Skeletal muscle satellite cell (primary cell): ENCODE measurements around the gene CCDC107. TPM values are rescaled to one million over a fixed set of nuclear protein-coding genes. Genes with fewer than 3 reads are reported as not detected.
"Not testable (repeated sequence)": the region's sequence is repeated elsewhere in the genome, so short reads cannot be mapped to it uniquely, and the experiment has no call there.

ENCODE experiments used
- H3K27me3 ChIP-seq: 2 replicates; pipeline ENCODE4 v1.7.0; 2013; ENCODE audit warnings: low read length; ENCODE audit not compliant: control insufficient read depth, insufficient read depth
- H3K36me3 ChIP-seq: 2 replicates; pipeline ENCODE4 v1.7.0; 2013; ENCODE audit warnings: mild to moderate bottlenecking, control low read depth, low read length; ENCODE audit not compliant: insufficient read depth
- H3K4me1 ChIP-seq: 2 replicates; pipeline ENCODE4 v1.7.0; 2013; ENCODE audit warnings: low read length; ENCODE audit not compliant: control insufficient read depth, insufficient read depth
- H3K4me2 ChIP-seq: 2 replicates; pipeline ENCODE4 v1.7.0; 2013; ENCODE audit warnings: mild to moderate bottlenecking, low read length
- H3K4me3 ChIP-seq: 2 replicates; pipeline ENCODE4 v1.7.0; 2013; ENCODE audit warnings: low read length
- H3K9ac ChIP-seq: 2 replicates; pipeline ENCODE4 v1.7.0; 2013; ENCODE audit warnings: mild to moderate bottlenecking, low read depth, low read length, moderate library complexity
- H3K9me3 ChIP-seq: replicated peaks from 2 replicates; pipeline ENCODE4 v1.7.0; 2013; ENCODE audit warnings: mild to moderate bottlenecking, control low read depth, low read length
- total RNA-seq: library from RNA; depleted of rRNA; stranded (reverse); fragments of >200 nt; gene quantifications from 2 replicates; pipeline ENCODE4 v1.2.3, GENCODE V29; 2012; rRNA removed

Gene CCDC107
- 10.9 and 16.6 TPM in 2 replicates for total RNA-seq

- H3K4me1 ChIP-seq: peaks cover 24% of the 10 kb centered on the region
- no peaks in the 10 kb centered on the region for H3K27me3 ChIP-seq
- peak within 1 kb of the TSS; percentile 91 for H3K4me3 ChIP-seq
- H3K4me2 ChIP-seq: peak within 1 kb of the TSS; percentile 83
- peak within 1 kb of the TSS; percentile 93 for H3K9ac ChIP-seq
- no peaks in the 10 kb centered on the region for H3K9me3 ChIP-seq
- H3K36me3 ChIP-seq: peaks cover 16% of the 10 kb centered on the region
Measured at GRCh38 chr9:35658137-35658967, at the start of gene CCDC107. CCDC107 (plus strand) TSS chr9:35658292; CDS start chr9:35658380, 88 bp downstream.

- peak overlapping the region; percentile 6 for H3K4me2 ChIP-seq
- H3K36me3 ChIP-seq: peaks cover 27% of the 10 kb centered on the region
- H3K9ac ChIP-seq: peak overlapping the region; percentile 14
- no peaks in the 10 kb centered on the region for H3K9me3 ChIP-seq
- peaks cover 38% of the 10 kb centered on the region for H3K4me1 ChIP-seq
- H3K4me3 ChIP-seq: no peak overlapping the region
- H3K27me3 ChIP-seq: no peaks in the 10 kb centered on the region
Measured at GRCh38 chr9:35609001-35609819, 48.9 kb upstream of the CCDC107 start.

GRCh38 chr9:35609820-35610163 lies 48.3 kb upstream of the CCDC107 start:
- Histone ChIP-seq H3K36me3 (peaks cover 27% of the 10 kb centered on the region), H3K4me3 (no peak overlapping the region), H3K9me3 (no peaks in the 10 kb centered on the region), H3K4me2 (peak overlapping the region; percentile 6), H3K9ac (peak overlapping the region; percentile 3), H3K27me3 (no peaks in the 10 kb centered on the region), H3K4me1 (peaks cover 32% of the 10 kb centered on the region)

GRCh38 chr9:35611230-35611797 lies 46.8 kb upstream of the CCDC107 start:
- H3K4me1 ChIP-seq: peaks cover 25% of the 10 kb centered on the region
- no peak overlapping the region for H3K4me2 ChIP-seq
- no peaks in the 10 kb centered on the region for H3K9me3 ChIP-seq
- peaks cover 27% of the 10 kb centered on the region for H3K36me3 ChIP-seq
- H3K4me3 ChIP-seq: no peak overlapping the region
- peaks cover 6% of the 10 kb centered on the region for H3K27me3 ChIP-seq
- H3K9ac ChIP-seq: no peak overlapping the region

GRCh38 chr9:35612066-35612465 lies 46.0 kb upstream of the CCDC107 start:
- H3K4me3 ChIP-seq, H3K4me2 ChIP-seq, H3K9me3 ChIP-seq, H3K9ac ChIP-seq: not testable (repeated sequence)
- Histone ChIP-seq H3K27me3 (peaks cover 11% of the 10 kb centered on the region), H3K36me3 (peaks cover 27% of the 10 kb centered on the region), H3K4me1 (peaks cover 20% of the 10 kb centered on the region)

GRCh38 chr9:35612843-35613242 lies 45.2 kb upstream of the CCDC107 start:
- Histone ChIP-seq H3K36me3 (peaks cover 22% of the 10 kb centered on the region), H3K4me3 (no peak overlapping the region), H3K9me3 (no peaks in the 10 kb centered on the region), H3K9ac (no peak overlapping the region), H3K27me3 (peaks cover 18% of the 10 kb centered on the region), H3K4me2 (no peak overlapping the region), H3K4me1 (peaks cover 24% of the 10 kb centered on the region)

- Histone ChIP-seq H3K9me3 (no peaks in the 10 kb centered on the region), H3K4me2 (no peak overlapping the region), H3K27me3 (peaks cover 19% of the 10 kb centered on the region), H3K36me3 (no peaks in the 10 kb centered on the region), H3K4me3 (no peak overlapping the region), H3K9ac (no peak overlapping the region), H3K4me1 (peaks cover 11% of the 10 kb centered on the region)
Measured at GRCh38 chr9:35615981-35616680, 42.0 kb upstream of the CCDC107 start.

- H3K4me3 ChIP-seq: peak overlapping the region; percentile 62
- H3K9ac ChIP-seq: peak overlapping the region; percentile 22
- H3K9me3 ChIP-seq: no peaks in the 10 kb centered on the region
- H3K36me3 ChIP-seq: no peaks in the 10 kb centered on the region
- peaks cover 25% of the 10 kb centered on the region for H3K27me3 ChIP-seq
- peak overlapping the region; percentile 85 for H3K4me2 ChIP-seq
- H3K4me1 ChIP-seq: peaks cover 11% of the 10 kb centered on the region
Measured at GRCh38 chr9:35616681-35617459, 41.2 kb upstream of the CCDC107 start.

- peaks cover 11% of the 10 kb centered on the region for H3K4me1 ChIP-seq
- no peak overlapping the region for H3K9ac ChIP-seq
Measured at GRCh38 chr9:35617548-35617947, 40.5 kb upstream of the CCDC107 start.

GRCh38 chr9:35618325-35618727 lies 39.8 kb upstream of the CCDC107 start, which contains the start of gene CD72:
CD72 (minus strand) TSS chr9:35618413; CDS start chr9:35618303, 110 bp downstream.
- peak within 1 kb of the TSS; percentile 62 for H3K4me3 ChIP-seq
- peak within 1 kb of the TSS; percentile 22 for H3K9ac ChIP-seq
- H3K27me3 ChIP-seq: peaks cover 25% of the 10 kb centered on the region
- peaks cover 11% of the 10 kb centered on the region for H3K4me1 ChIP-seq
- no peaks in the 10 kb centered on the region for H3K9me3 ChIP-seq
- H3K4me2 ChIP-seq: peak within 1 kb of the TSS; percentile 85
- H3K36me3 ChIP-seq: no peaks in the 10 kb centered on the region

More at GRCh38 chr9:35617548-35617947, 40.5 kb upstream of the CCDC107 start:
- Histone ChIP-seq H3K36me3 (no peaks in the 10 kb centered on the region), H3K4me2 (peak overlapping the region; percentile 85), H3K4me3 (peak overlapping the region; percentile 62), H3K27me3 (peaks cover 25% of the 10 kb centered on the region), H3K9me3 (no peaks in the 10 kb centered on the region)
